ENCODE results near the gene B4GALT6. TPM values are rescaled to one million over a fixed set of nuclear protein-coding genes. Genes with fewer than 3 reads are reported as not detected.

Gene B4GALT6
- polyA plus RNA-seq, 6 donors from 2014 or later = not detected

GRCh38 chr18:31632356-31632755 is 52.0 kb downstream of the B4GALT6 start:
- Mint-ChIP-seq H3K36me3 (peaks cover 0 to 8% of the 10 kb centered on the region in 2 donors), H3K27ac (no peak overlapping the region), H3K4me3 (no peak overlapping the region), H3K9me3 (peaks cover 1 to 8% (median 5%) of the 10 kb centered on the region in 7 donors), H3K27me3 (peaks cover 0 to 4% (median 0%) of the 10 kb centered on the region in 3 donors), H3K4me1 (peaks cover 12 to 16% (median 16%) of the 10 kb centered on the region in 3 donors)
- DNase-seq (no peak), ATAC-seq (ENCODE audit: low read depth in 2 of 2) (no peak)

GRCh38 chr18:31631526-31631925 is 52.9 kb downstream of the B4GALT6 start:
- Mint-ChIP-seq H3K36me3 (peaks cover 0 to 4% of the 10 kb centered on the region in 2 donors), H3K4me1 (peaks cover 12 to 16% (median 16%) of the 10 kb centered on the region in 3 donors), H3K9me3 (peaks cover 0 to 6% (median 3%) of the 10 kb centered on the region in 7 donors), H3K27ac (no peak overlapping the region), H3K4me3 (no peak overlapping the region), H3K27me3 (peaks cover 0 to 4% (median 0%) of the 10 kb centered on the region in 3 donors)
- DNase-seq (no peak), ATAC-seq (ENCODE audit: low read depth in 2 of 2) (no peak)

- no peak overlapping the region for H3K4me3 Mint-ChIP-seq
- H3K9me3 Mint-ChIP-seq = peaks cover 0 to 5% (median 0%) of the 10 kb centered on the region in 7 donors
- H3K27me3 Mint-ChIP-seq = peaks cover 0 to 4% (median 0%) of the 10 kb centered on the region in 3 donors
- DNase-seq (no peak), ATAC-seq (ENCODE audit: low read depth in 2 of 2) (no peak)
- peaks cover 12 to 16% (median 16%) of the 10 kb centered on the region in 3 donors for H3K4me1 Mint-ChIP-seq
- H3K27ac Mint-ChIP-seq = no peak overlapping the region
- H3K36me3 Mint-ChIP-seq = no peaks in the 10 kb centered on the region
Observed at GRCh38 chr18:31630549-31630948, 53.8 kb downstream of the B4GALT6 start.

GRCh38 chr18:31626409-31626808 is 58.0 kb downstream of the B4GALT6 start:
- H3K9me3 Mint-ChIP-seq = peaks cover 0 to 5% (median 0%) of the 10 kb centered on the region in 7 donors
- H3K27ac Mint-ChIP-seq = no peak overlapping the region
- no peaks in the 10 kb centered on the region for H3K36me3 Mint-ChIP-seq
- H3K4me3 Mint-ChIP-seq = no peak overlapping the region
- no peaks in the 10 kb centered on the region for H3K27me3 Mint-ChIP-seq
- DNase-seq (no peak), ATAC-seq (ENCODE audit: low read depth in 2 of 2) (no peak)
- peaks cover 0 to 7% (median 0%) of the 10 kb centered on the region in 3 donors for H3K4me1 Mint-ChIP-seq

- Mint-ChIP-seq H3K36me3 (no peaks in the 10 kb centered on the region), H3K9me3 (peaks cover 0 to 5% (median 0%) of the 10 kb centered on the region in 7 donors), H3K4me1 (peaks cover 0 to 5% (median 0%) of the 10 kb centered on the region in 3 donors), H3K4me3 (no peak overlapping the region), H3K27me3 (no peaks in the 10 kb centered on the region), H3K27ac (peak overlapping the region in 1 of 6 donors; percentile 33)
- no peak for ATAC-seq (ENCODE audit: low read depth in 2 of 2)
- no peak for DNase-seq
Observed at GRCh38 chr18:31624892-31625640, 59.3 kb downstream of the B4GALT6 start.

GRCh38 chr18:31619291-31619690 is 65.1 kb downstream of the B4GALT6 start:
- Mint-ChIP-seq H3K4me3 (no peak overlapping the region), H3K27ac (no peak overlapping the region), H3K36me3 (no peaks in the 10 kb centered on the region), H3K4me1 (peaks cover 0 to 4% (median 0%) of the 10 kb centered on the region in 3 donors), H3K9me3 (no peaks in the 10 kb centered on the region), H3K27me3 (no peaks in the 10 kb centered on the region)
- ATAC-seq (ENCODE audit: low read depth in 2 of 2) = no peak
- DNase-seq = no peak

- H3K4me1 Mint-ChIP-seq = peaks cover 0 to 4% (median 0%) of the 10 kb centered on the region in 3 donors
- H3K27ac Mint-ChIP-seq = no peak overlapping the region
- peaks cover 0 to 2% (median 0%) of the 10 kb centered on the region in 7 donors for H3K9me3 Mint-ChIP-seq
- ATAC-seq (ENCODE audit: low read depth in 2 of 2) (no peak), DNase-seq (no peak)
- no peaks in the 10 kb centered on the region for H3K36me3 Mint-ChIP-seq
- H3K4me3 Mint-ChIP-seq = no peak overlapping the region
- H3K27me3 Mint-ChIP-seq = peaks cover 0 to 5% (median 0%) of the 10 kb centered on the region in 3 donors
Observed at GRCh38 chr18:31618801-31619200, 65.6 kb downstream of the B4GALT6 start.

GRCh38 chr18:31617031-31617717 is 67.2 kb downstream of the B4GALT6 start:
- Mint-ChIP-seq H3K4me3 (no peak overlapping the region), H3K9me3 (peaks cover 0 to 4% (median 0%) of the 10 kb centered on the region in 7 donors)

GRCh38 chr18:31616586-31616985 is 67.8 kb downstream of the B4GALT6 start:
- H3K27ac Mint-ChIP-seq = no peak overlapping the region
- DNase-seq (no peak), ATAC-seq (ENCODE audit: low read depth in 2 of 2) (no peak)
- H3K4me3 Mint-ChIP-seq = no peak overlapping the region
- peaks cover 0 to 8% (median 0%) of the 10 kb centered on the region in 3 donors for H3K27me3 Mint-ChIP-seq
- peaks cover 0 to 4% (median 0%) of the 10 kb centered on the region in 7 donors for H3K9me3 Mint-ChIP-seq
- H3K4me1 Mint-ChIP-seq = peaks cover 0 to 4% (median 0%) of the 10 kb centered on the region in 3 donors
- no peaks in the 10 kb centered on the region for H3K36me3 Mint-ChIP-seq

More at GRCh38 chr18:31617031-31617717, 67.2 kb downstream of the B4GALT6 start:
- Mint-ChIP-seq H3K27me3 (peaks cover 0 to 8% (median 0%) of the 10 kb centered on the region in 3 donors), H3K4me1 (peaks cover 0 to 4% (median 0%) of the 10 kb centered on the region in 3 donors), H3K36me3 (no peaks in the 10 kb centered on the region), H3K27ac (peak overlapping the region in 1 of 6 donors; percentile 65)
- DNase-seq (no peak), ATAC-seq (ENCODE audit: low read depth in 2 of 2) (no peak)

GRCh38 chr18:31614044-31614443 is 70.3 kb downstream of the B4GALT6 start:
- H3K27me3 Mint-ChIP-seq = peaks cover 0 to 8% (median 0%) of the 10 kb centered on the region in 3 donors
- DNase-seq (no peak), ATAC-seq (ENCODE audit: low read depth in 2 of 2) (no peak)
- H3K4me3 Mint-ChIP-seq = no peak overlapping the region
- H3K9me3 Mint-ChIP-seq = peaks cover 0 to 4% (median 0%) of the 10 kb centered on the region in 7 donors
- peaks cover 0 to 4% (median 0%) of the 10 kb centered on the region in 3 donors for H3K4me1 Mint-ChIP-seq
- no peak overlapping the region for H3K27ac Mint-ChIP-seq
- H3K36me3 Mint-ChIP-seq = no peaks in the 10 kb centered on the region

- H3K36me3 Mint-ChIP-seq = no peaks in the 10 kb centered on the region
- DNase-seq = no peak
- no peak overlapping the region for H3K27ac Mint-ChIP-seq
- H3K4me1 Mint-ChIP-seq = peaks cover 0 to 2% (median 0%) of the 10 kb centered on the region in 3 donors
- H3K4me3 Mint-ChIP-seq = no peak overlapping the region
- ATAC-seq (ENCODE audit: low read depth in 2 of 2) = no peak
- H3K27me3 Mint-ChIP-seq = peaks cover 0 to 8% (median 0%) of the 10 kb centered on the region in 3 donors
- peaks cover 0 to 4% (median 0%) of the 10 kb centered on the region in 7 donors for H3K9me3 Mint-ChIP-seq
Observed at GRCh38 chr18:31612124-31612523, 72.3 kb downstream of the B4GALT6 start.

- Mint-ChIP-seq H3K9me3 (peaks cover 0 to 4% (median 0%) of the 10 kb centered on the region in 7 donors), H3K27me3 (peaks cover 0 to 8% (median 0%) of the 10 kb centered on the region in 3 donors), H3K27ac (no peak overlapping the region), H3K36me3 (no peaks in the 10 kb centered on the region), H3K4me3 (no peak overlapping the region), H3K4me1 (no peaks in the 10 kb centered on the region)
- DNase-seq (no peak), ATAC-seq (ENCODE audit: low read depth in 2 of 2) (no peak)
Observed at GRCh38 chr18:31611511-31611910, 72.9 kb downstream of the B4GALT6 start.

GRCh38 chr18:31610286-31611205 is 73.8 kb downstream of the B4GALT6 start:
- Mint-ChIP-seq H3K27me3 (peaks cover 0 to 8% (median 0%) of the 10 kb centered on the region in 3 donors), H3K27ac (no peak overlapping the region), H3K36me3 (no peaks in the 10 kb centered on the region), H3K4me1 (no peaks in the 10 kb centered on the region), H3K4me3 (no peak overlapping the region), H3K9me3 (peaks cover 0 to 4% (median 0%) of the 10 kb centered on the region in 7 donors)
- DNase-seq (no peak), ATAC-seq (ENCODE audit: low read depth in 2 of 2) (no peak)

Measured in naive B cell (primary cell).